ENCODE data around the gene FAM3A. TPM values are rescaled to one million over a fixed set of nuclear protein-coding genes. Genes with fewer than 3 reads are reported as not detected.
A peak's percentile ranks its signal among the peaks of the same experiment; 100 is the strongest.

FAM3A gene
- total and polyA plus RNA-seq, 3 experiments from 2014 or later: 28.4 to 29.6 (median 29.4) TPM

DNA sequence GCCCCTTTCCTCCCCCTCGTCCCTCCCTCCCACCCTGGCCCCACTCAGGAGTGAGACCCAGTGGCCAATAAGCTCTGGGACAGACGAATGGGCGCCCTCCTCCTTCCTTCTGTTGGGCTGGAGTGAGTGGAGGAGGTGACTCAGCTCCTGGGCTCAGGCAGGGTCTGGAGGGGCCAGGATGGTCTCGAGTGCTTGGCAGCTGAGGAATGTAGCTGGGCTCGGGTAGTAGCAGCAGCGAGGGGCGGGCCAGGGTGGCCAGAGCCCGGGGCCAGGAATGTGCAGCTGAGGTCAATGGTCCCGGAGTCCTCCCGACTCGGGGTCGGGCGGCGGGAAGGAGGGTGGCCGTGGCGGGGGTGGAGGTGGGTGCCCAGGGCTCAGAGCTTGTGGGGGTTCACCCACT, 15.6 kb upstream of the FAM3A start:
- no peaks in the 10 kb centered on the region for H3K9me3 Mint-ChIP-seq
- Histone ChIP-seq H3K27ac (ENCODE audit: low read depth, low read length) (no peak overlapping the region), H3K27me3 (ENCODE audit: insufficient read depth, low read length, poor library complexity, severe bottlenecking) (no peaks in the 10 kb centered on the region), H3K4me3 (ENCODE audit: low read length) (no peak overlapping the region), H3K9me3 (ENCODE audit: low read length) (no peaks in the 10 kb centered on the region), H3K36me3 (ENCODE audit: insufficient read depth, low read length) (no peaks in the 10 kb centered on the region), H3K4me1 (ENCODE audit: insufficient read depth, low read length) (peaks cover 12% of the 10 kb centered on the region)
- ChIA-PET CTCF (interaction anchor here (1.6 kb wide), 1 partner anchor 158 kb away, joined by 7 read pairs; no protein-coding TSS in a partner anchor), POLR2A (no interaction called here)
- H3K27ac Mint-ChIP-seq: peak overlapping the region in 1 of 8 donors; percentile 19
- no peak for DNase-seq
- peaks cover 13 to 16% (median 15%) of the 10 kb centered on the region in 3 donors for H3K4me1 Mint-ChIP-seq
- H3K36me3 Mint-ChIP-seq: peaks cover 0 to 42% (median 3%) of the 10 kb centered on the region in 3 donors
- no peak overlapping the region for H3K4me3 Mint-ChIP-seq
- peaks cover 0 to 3% of the 10 kb centered on the region in 2 donors for H3K27me3 Mint-ChIP-seq

DNA sequence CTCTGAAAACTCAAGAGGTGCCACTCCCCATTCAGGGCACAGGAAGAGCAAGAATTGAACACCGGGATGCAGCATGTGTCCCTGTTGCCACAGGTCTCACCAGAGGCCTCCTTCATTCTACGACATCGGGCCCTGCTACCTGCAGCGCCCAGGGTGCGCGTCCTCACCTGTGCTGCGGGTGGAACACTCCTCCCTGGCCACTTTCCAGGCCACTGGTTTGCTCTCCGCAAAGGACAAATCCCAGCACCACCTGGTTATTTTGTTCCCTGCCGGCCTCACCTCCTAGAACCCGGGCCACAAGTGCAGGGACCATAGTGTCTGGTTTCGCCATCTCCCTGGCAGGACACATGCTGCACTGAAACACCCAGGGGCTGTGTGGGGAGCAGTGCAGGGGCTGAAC, 14.3 kb upstream of the FAM3A start:
- Mint-ChIP-seq H3K27ac (peak overlapping the region in 2 of 8 donors; percentile 43 to 73), H3K36me3 (peaks cover 0 to 31% (median 3%) of the 10 kb centered on the region in 3 donors), H3K27me3 (peaks cover 0 to 3% of the 10 kb centered on the region in 2 donors), H3K9me3 (no peaks in the 10 kb centered on the region), H3K4me1 (peaks cover 19 to 27% (median 26%) of the 10 kb centered on the region in 3 donors), H3K4me3 (no peak overlapping the region)
- peak in 1 of 5 donors; percentile 8 for DNase-seq
- Histone ChIP-seq H3K27ac (ENCODE audit: low read depth, low read length) (no peak overlapping the region), H3K9me3 (ENCODE audit: low read length) (no peaks in the 10 kb centered on the region), H3K27me3 (ENCODE audit: insufficient read depth, low read length, poor library complexity, severe bottlenecking) (no peaks in the 10 kb centered on the region), H3K4me3 (ENCODE audit: low read length) (no peak overlapping the region), H3K4me1 (ENCODE audit: insufficient read depth, low read length) (peaks cover 24% of the 10 kb centered on the region), H3K36me3 (ENCODE audit: insufficient read depth, low read length) (no peaks in the 10 kb centered on the region)
- ChIA-PET CTCF (interaction anchor here (1.3 kb wide), 1 partner anchor 157 kb away, joined by 5 read pairs; no protein-coding TSS in a partner anchor), POLR2A (no interaction called here)

DNA sequence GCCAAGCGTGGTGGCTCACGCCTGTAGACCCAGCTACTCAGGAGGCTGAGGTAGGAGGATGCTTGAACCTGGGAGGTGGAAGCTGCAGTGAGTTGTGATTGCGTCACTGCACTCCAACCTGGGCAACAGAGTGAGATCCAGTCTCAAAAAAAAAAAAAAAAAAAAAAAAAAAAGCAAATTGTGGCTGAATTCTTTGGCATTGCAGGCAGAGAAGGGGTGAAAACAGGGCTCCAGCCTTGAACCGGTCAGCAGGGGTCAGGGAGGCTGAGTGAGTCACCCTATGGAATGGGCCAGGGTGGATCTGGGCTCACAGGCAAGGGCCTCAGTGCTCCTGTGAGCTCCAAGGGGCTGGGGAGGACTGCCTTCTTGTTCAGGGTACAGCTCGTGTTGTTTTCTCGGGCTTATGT, 13.2 kb upstream of the FAM3A start:
- Histone ChIP-seq H3K4me1 (ENCODE audit: insufficient read depth, low read length) (peaks cover 24% of the 10 kb centered on the region), H3K4me3 (ENCODE audit: low read length) (no peak overlapping the region), H3K27me3 (ENCODE audit: insufficient read depth, low read length, poor library complexity, severe bottlenecking) (no peaks in the 10 kb centered on the region), H3K36me3 (ENCODE audit: insufficient read depth, low read length) (no peaks in the 10 kb centered on the region), H3K27ac (ENCODE audit: low read depth, low read length) (no peak overlapping the region), H3K9me3 (ENCODE audit: low read length) (no peaks in the 10 kb centered on the region)
- H3K27ac Mint-ChIP-seq: peak overlapping the region in 1 of 8 donors; percentile 50
- ChIA-PET POLR2A (no interaction called here), CTCF (interaction anchor here (0.6 to 1.3 kb wide), 3 partner anchors 53 to 221 kb away, joined by 3 to 5 read pairs (median 3); no protein-coding TSS in a partner anchor)
- DNase-seq: no peak
- H3K36me3 Mint-ChIP-seq: peaks cover 0 to 23% (median 0%) of the 10 kb centered on the region in 3 donors
- H3K4me3 Mint-ChIP-seq: peak overlapping the region in 1 of 7 donors; percentile 13
- peaks cover 13 to 21% (median 20%) of the 10 kb centered on the region in 3 donors for H3K4me1 Mint-ChIP-seq
- no peaks in the 10 kb centered on the region for H3K9me3 Mint-ChIP-seq
- H3K27me3 Mint-ChIP-seq: peaks cover 0 to 3% of the 10 kb centered on the region in 2 donors

DNA sequence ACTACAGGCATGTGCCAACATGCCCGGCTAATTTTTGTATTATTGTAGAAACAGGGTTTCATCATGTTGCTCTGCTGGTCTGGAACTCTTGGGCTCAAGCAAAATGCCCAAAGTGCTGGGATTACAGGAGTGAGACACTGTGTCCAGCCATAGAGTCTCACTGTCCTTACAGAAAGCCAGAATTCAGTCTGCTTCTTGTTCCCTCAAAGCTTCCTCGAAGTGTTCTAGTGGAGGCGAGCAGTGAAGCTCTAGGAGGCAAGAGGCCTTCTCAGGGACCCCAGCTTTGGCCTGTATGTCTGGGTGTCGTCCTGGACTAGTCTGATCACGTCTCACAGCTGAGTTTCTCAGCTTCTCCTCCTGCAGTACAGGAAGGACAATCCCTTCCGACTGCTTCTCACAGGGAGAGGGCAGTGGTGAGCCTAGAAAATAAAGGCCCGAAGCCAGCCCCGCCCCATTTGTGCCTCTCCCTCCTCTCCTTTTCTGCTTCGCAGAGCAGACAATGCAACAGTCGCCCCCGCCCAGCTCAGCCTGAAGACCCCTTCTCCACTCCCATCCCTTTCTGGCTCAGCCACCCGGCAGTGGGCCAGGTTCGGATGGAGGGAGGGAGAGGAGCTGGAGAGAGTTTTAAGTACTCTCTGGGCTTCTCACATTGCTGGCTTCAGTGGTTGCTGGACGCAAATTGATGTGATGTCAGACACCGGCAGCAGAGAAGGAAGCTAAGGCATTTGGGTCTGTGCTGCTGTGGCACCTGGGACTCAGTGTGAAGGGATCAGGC, 11.1 kb upstream of the FAM3A start:
- peaks cover 0 to 3% of the 10 kb centered on the region in 2 donors for H3K27me3 Mint-ChIP-seq
- Histone ChIP-seq H3K27ac (ENCODE audit: low read depth, low read length) (peak overlapping the region; percentile 57), H3K4me1 (ENCODE audit: insufficient read depth, low read length) (peaks cover 24% of the 10 kb centered on the region), H3K27me3 (ENCODE audit: insufficient read depth, low read length, poor library complexity, severe bottlenecking) (no peaks in the 10 kb centered on the region), H3K4me3 (ENCODE audit: low read length) (no peak overlapping the region), H3K9me3 (ENCODE audit: low read length) (no peaks in the 10 kb centered on the region), H3K36me3 (ENCODE audit: insufficient read depth, low read length) (no peaks in the 10 kb centered on the region)
- peaks cover 13 to 21% (median 20%) of the 10 kb centered on the region in 3 donors for H3K4me1 Mint-ChIP-seq
- peaks cover 0 to 6% (median 0%) of the 10 kb centered on the region in 3 donors for H3K36me3 Mint-ChIP-seq
- H3K4me3 Mint-ChIP-seq: peak overlapping the region in 2 of 7 donors; percentile 26 to 45
- ChIA-PET POLR2A (interaction anchor here (1.3 kb wide), 1 partner anchor 115 kb away, joined by 4 read pairs; no protein-coding TSS in a partner anchor), CTCF (interaction anchor here (0.8 to 1.5 kb wide), 9 partner anchors 9 to 434 kb away, joined by 3 to 9 read pairs (median 4); partner anchors contain the start of genes FLNA and SLC10A3)
- peak in 3 of 5 donors; percentile 14 to 67 (median 37) for DNase-seq
- no peaks in the 10 kb centered on the region for H3K9me3 Mint-ChIP-seq
- peak overlapping the region in 6 of 8 donors; percentile 12 to 85 (median 56) for H3K27ac Mint-ChIP-seq

DNA sequence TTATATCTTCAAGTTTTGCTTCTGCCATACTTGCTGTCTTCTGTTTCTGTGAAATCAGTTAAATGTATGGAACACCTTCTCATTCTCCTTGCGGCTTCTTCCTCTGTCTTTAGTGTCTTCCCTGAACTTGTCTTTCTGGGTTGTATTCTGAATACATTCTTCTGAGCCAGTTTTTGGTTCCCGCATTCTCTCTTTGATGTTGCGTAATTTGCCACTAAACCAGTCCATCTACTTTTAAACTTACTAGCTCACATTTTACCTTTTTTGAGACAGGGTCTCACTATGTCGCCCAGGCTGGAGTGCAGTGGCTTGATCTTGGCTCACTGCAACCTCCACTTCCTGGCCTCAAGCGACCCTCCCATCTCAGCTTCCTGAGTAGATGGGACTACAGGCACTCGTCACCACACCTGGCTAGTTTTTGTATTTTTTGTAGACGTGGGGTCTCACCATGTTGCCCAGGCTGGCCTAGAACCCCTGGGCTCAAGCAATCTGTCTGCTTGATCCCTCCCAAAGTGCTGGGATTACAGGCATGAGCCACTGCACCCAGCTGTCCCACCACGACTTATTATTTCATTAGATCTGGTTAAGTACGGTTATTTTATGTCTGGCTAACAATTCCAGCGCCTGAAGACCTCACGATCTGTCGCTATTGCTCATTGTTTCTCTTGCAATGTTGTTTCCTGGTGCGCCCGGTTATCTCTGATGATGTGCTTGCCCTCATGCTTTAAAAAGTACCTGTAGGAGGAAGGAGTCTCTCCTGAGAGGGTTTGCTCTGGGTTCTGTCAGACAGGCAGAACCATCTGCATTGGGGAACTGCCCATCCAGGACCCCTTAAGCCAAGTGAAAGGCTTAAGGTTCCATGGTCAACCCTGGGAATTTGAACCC, 9.8 kb upstream of the FAM3A start:
- Histone ChIP-seq H3K4me3 (ENCODE audit: low read length) (no peak overlapping the region), H3K27ac (ENCODE audit: low read depth, low read length) (no peak overlapping the region), H3K4me1 (ENCODE audit: insufficient read depth, low read length) (peaks cover 24% of the 10 kb centered on the region), H3K9me3 (ENCODE audit: low read length) (no peaks in the 10 kb centered on the region), H3K36me3 (ENCODE audit: insufficient read depth, low read length) (no peaks in the 10 kb centered on the region), H3K27me3 (ENCODE audit: insufficient read depth, low read length, poor library complexity, severe bottlenecking) (no peaks in the 10 kb centered on the region)
- ChIA-PET CTCF (no interaction called here), POLR2A (interaction anchor here (0.5 to 0.9 kb wide), 2 partner anchors 9 to 130 kb away, joined by 3 read pairs; no protein-coding TSS in a partner anchor)
- DNase-seq: no peak
- peak overlapping the region in 3 of 8 donors; percentile 4 to 80 (median 17) for H3K27ac Mint-ChIP-seq
- H3K9me3 Mint-ChIP-seq: no peaks in the 10 kb centered on the region
- H3K4me3 Mint-ChIP-seq: peak overlapping the region in 1 of 7 donors; percentile 20
- peaks cover 0 to 3% of the 10 kb centered on the region in 2 donors for H3K27me3 Mint-ChIP-seq
- peaks cover 0 to under 1% (median 0%) of the 10 kb centered on the region in 3 donors for H3K36me3 Mint-ChIP-seq
- peaks cover 13 to 21% (median 20%) of the 10 kb centered on the region in 3 donors for H3K4me1 Mint-ChIP-seq

DNA sequence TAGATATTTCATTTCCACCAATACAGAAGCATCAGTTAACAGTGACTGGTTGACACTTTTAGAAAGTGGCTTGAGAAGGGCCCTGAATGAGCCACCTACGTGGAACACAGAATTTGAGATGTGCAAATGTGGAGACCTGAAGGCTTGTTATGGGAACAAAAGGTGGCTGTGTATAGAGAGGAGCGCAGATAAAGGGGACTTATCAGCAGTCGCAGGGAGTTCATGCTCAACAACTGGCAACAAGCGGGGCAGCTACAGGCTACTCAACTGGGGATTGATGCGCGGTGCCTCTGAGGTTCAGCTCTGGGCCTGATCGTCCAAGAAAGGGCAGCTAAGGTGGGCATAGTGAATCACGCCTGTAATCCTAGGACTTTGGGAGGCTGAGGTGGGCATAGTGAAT, 3.4 kb upstream of the FAM3A start:
- Mint-ChIP-seq H3K36me3 (no peaks in the 10 kb centered on the region), H3K27ac (no peak overlapping the region), H3K27me3 (peaks cover 0 to 3% of the 10 kb centered on the region in 2 donors), H3K4me3 (no peak overlapping the region), H3K9me3 (no peaks in the 10 kb centered on the region), H3K4me1 (peaks cover 6 to 12% (median 10%) of the 10 kb centered on the region in 3 donors)
- no peaks in the 10 kb centered on the region for H3K9me3 ChIP-seq (ENCODE audit: low read length)
- ChIA-PET CTCF (no interaction called here), POLR2A (no interaction called here)
- no peaks in the 10 kb centered on the region for H3K36me3 ChIP-seq (ENCODE audit: insufficient read depth, low read length)
- no peak overlapping the region for H3K27ac ChIP-seq (ENCODE audit: low read depth, low read length)
- H3K4me1 ChIP-seq (ENCODE audit: insufficient read depth, low read length): peaks cover 14% of the 10 kb centered on the region
- H3K4me3 ChIP-seq (ENCODE audit: low read length): no peak overlapping the region
- no peaks in the 10 kb centered on the region for H3K27me3 ChIP-seq (ENCODE audit: insufficient read depth, low read length, poor library complexity, severe bottlenecking)
- DNase-seq: no peak

DNA sequence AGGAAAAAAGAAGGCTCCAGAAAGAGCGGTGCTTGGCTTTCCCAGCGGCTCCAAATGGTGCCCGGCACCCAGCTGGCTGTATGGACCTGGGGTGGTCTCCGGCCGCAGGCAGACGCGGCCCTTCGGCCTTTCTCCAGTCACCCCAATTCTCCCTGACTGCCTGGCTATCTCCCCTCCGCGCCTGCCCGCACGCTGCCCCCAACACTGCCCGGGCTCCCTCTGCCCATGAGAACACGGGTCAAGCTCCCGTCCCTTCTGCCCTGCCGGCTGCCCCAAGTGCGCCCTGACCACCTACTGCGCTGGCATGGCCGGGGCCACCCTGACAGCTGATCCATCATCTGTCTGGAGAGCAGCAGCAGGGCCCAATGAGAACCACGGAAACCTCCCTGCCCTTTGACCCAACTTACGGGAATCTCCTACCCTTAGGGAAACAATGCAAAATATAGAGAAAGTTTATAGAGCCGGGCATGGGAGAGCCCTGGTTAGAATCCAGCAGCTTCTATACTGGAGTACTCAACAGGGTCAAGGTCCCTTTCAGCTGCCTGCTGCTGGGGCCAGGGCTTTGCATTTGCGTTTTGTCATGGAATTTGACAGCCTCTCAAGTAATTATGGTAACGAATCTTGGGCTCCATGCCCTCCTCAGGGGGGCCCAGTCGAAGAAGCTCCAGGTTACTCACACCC, 1.2 kb upstream of the FAM3A start:
- Histone ChIP-seq H3K4me3 (ENCODE audit: low read length) (no peak overlapping the region), H3K27me3 (ENCODE audit: insufficient read depth, low read length, poor library complexity, severe bottlenecking) (no peaks in the 10 kb centered on the region), H3K27ac (ENCODE audit: low read depth, low read length) (peak overlapping the region; percentile 54), H3K4me1 (ENCODE audit: insufficient read depth, low read length) (peaks cover 17% of the 10 kb centered on the region), H3K9me3 (ENCODE audit: low read length) (no peaks in the 10 kb centered on the region), H3K36me3 (ENCODE audit: insufficient read depth, low read length) (no peaks in the 10 kb centered on the region)
- POLR2A ChIA-PET: interaction anchor here (0.6 to 2.6 kb wide), 4 partner anchors 9 to 138 kb away, joined by 3 to 16 read pairs (median 6); partner anchors contain the start of gene SLC10A3
- DNase-seq: no peak
- Mint-ChIP-seq H3K4me1 (peaks cover 11 to 23% (median 14%) of the 10 kb centered on the region in 3 donors), H3K27ac (peak overlapping the region in 4 of 8 donors; percentile 68 to 94 (median 90)), H3K27me3 (peaks cover 0 to 3% of the 10 kb centered on the region in 2 donors), H3K36me3 (peaks cover 0 to 3% (median 0%) of the 10 kb centered on the region in 3 donors), H3K4me3 (peak overlapping the region in 1 of 7 donors; percentile 54), H3K9me3 (no peaks in the 10 kb centered on the region)
- CTCF ChIA-PET: interaction anchor here (0.7 to 1.3 kb wide), 5 partner anchors 10 to 118 kb away, joined by 3 to 5 read pairs (median 3); partner anchors contain the start of gene SLC10A3

Measured in CD8-positive, alpha-beta memory T cell (primary cell).